SJCRH30 (cell line): ENCODE results near the gene KRT76. TPM values are rescaled to one million over a fixed set of nuclear protein-coding genes. Genes with fewer than 3 reads are reported as not detected.

Source experiments
- DNase-seq, 2 experiments: peaks; one replicate each; pipeline ENCODE4 v3.0.0-alpha.2; 2015 to 2020
- H3K27ac ChIP-seq: fragments of 250-450 bp; sonication (Bioruptor Pico); 2 replicates; pipeline ENCODE4 v1.5.1; 2020; ENCODE audit warnings: mild to moderate bottlenecking, moderate library complexity
- H3K27me3 ChIP-seq: fragments of 250-450 bp; sonication (Bioruptor Pico); 2 replicates; pipeline ENCODE4 v1.5.1; 2020; ENCODE audit warnings: mild to moderate bottlenecking, moderate library complexity
- H3K36me3 ChIP-seq: fragments of 250-450 bp; sonication (Bioruptor Pico); 2 replicates; pipeline ENCODE4 v1.5.1; 2020; ENCODE audit warnings: mild to moderate bottlenecking, moderate library complexity
- H3K4me1 ChIP-seq: fragments of 250-450 bp; sonication (Bioruptor Pico); 2 replicates; pipeline ENCODE4 v1.5.1; 2020; ENCODE audit warnings: mild to moderate bottlenecking, moderate library complexity
- H3K4me3 ChIP-seq: fragments of 250-450 bp; sonication (Bioruptor Pico); 2 replicates; pipeline ENCODE4 v1.5.1; 2020; ENCODE audit warnings: mild to moderate bottlenecking, moderate library complexity
- H3K9me3 ChIP-seq: fragments of 250-450 bp; sonication (Bioruptor Pico); replicated peaks from 2 replicates; pipeline ENCODE4 v1.5.1; 2020; ENCODE audit warnings: mild to moderate bottlenecking, moderate library complexity
- total RNA-seq: library from RNA; depleted of rRNA; stranded (reverse); fragments of >200 nt; shearing (Covaris generic); gene quantifications from 2 replicates; pipeline ENCODE4 v1.2.3, GENCODE V29; 2014

KRT76 gene
- total RNA-seq, 1 experiment from 2014 or later, result not detected

DNA sequence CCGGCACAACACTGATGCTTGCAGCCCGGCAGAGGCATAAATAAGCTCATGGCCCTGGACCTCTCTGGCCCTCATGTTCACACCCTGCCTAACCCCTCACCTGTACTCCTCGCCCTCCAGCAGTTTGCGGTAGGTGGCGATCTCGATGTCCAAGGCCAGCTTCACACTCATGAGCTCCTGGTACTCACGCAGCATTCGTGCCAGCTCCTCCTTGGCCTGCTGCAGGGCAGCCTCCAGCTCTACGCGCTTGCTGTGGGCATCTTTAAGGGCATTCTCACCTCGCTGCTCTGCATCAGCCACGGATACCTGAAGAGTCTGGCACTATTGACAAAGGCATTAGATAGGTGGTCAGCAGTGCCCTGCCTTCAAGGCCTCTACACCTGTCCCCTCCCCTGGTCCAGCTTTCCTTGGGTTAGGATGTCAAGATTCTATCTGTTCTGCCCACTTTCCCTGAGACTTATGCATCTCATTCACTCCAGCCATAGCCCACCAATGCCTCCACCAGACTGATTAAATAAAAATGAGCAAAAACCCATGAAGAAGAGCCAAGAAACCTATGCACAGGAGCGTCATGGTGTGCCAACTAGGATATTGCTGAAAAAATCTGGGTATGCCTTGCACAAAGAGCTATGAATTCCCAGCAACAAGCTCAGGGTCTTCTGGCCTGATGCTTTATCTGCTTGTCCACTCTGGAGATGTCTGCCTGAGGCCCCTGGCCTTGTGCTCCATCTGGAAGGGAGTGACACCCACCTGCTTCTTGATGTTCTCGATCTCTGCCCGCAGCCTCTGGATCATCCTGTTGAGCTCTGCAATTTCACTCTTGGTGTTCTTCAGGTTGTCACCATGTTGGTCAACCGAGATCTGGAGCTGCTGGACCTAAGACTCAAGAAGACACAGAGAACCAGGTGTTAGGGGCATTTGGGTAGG is 30.7 kb upstream of the KRT76 start:
- Histone ChIP-seq H3K4me3 (no peak overlapping the region), H3K27me3 (no peaks in the 10 kb centered on the region), H3K4me1 (no peaks in the 10 kb centered on the region), H3K36me3 (no peaks in the 10 kb centered on the region), H3K27ac (no peak overlapping the region), H3K9me3 (no peaks in the 10 kb centered on the region)
- DNase-seq, result no peak

DNA sequence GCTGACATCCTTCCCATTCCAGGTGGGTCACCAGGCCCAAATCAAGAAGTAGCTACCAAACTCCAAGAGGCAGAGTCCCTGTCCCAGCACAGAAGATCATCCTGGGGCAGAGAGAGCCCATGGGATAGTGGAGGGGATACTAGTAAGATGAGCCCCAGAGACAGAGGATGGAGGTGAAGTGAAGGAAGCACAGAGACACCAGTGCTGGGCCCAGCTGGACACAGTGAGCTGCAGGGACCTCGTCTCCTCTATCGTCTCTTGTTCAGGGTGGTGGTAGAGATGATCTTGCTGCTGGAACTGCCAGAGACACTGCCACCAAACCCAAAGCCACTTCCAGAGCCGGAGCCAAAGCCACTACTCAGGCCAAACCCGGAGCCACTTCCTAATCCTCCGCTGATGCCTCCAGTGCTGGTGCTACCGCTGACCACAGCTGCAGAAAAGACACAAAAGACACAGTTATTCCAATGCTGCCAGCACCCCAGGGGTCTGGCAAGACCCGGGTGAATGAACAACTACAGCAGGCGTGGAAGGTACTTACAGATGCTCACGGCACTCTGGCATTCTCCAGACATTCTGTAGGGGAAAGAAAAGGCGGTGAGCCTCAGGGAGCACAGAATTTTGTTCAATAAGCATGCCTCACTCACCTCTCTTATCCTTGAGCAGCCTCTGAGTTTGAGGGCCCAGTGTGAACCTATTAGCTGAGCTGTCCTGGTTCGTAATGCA is 29.8 kb upstream of the KRT76 start:
- Histone ChIP-seq H3K27me3 (no peaks in the 10 kb centered on the region), H3K4me1 (no peaks in the 10 kb centered on the region), H3K9me3 (no peaks in the 10 kb centered on the region), H3K4me3 (no peak overlapping the region), H3K36me3 (no peaks in the 10 kb centered on the region), H3K27ac (no peak overlapping the region)
- no peak for DNase-seq

GRCh38 chr12:52806169-52806811 is 29.1 kb upstream of the KRT76 start:
- no peak overlapping the region for H3K4me3 ChIP-seq
- H3K27ac ChIP-seq, result no peak overlapping the region
- no peaks in the 10 kb centered on the region for H3K9me3 ChIP-seq
- no peaks in the 10 kb centered on the region for H3K27me3 ChIP-seq
- H3K36me3 ChIP-seq, result no peaks in the 10 kb centered on the region
- no peak for DNase-seq
- no peaks in the 10 kb centered on the region for H3K4me1 ChIP-seq

DNA sequence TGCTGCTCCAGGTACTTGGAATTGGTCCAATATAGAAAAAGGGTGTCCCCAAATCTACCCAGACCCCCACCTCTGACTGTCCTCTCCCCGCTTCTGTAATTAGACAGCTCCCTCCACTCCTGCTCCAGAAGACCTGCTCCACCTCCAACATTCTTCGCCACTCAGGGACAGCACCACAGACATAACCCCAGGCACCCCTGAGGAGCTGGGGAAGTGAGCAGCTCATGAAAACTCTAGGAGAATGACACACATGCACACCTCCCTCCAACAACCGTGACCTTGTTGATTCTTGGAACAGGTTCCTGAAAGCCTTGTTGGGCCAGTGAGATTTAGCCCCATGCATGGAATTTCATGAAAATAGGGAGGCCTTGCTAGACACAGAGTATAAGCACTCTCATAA is 28.6 kb upstream of the KRT76 start:
- no peaks in the 10 kb centered on the region for H3K9me3 ChIP-seq
- H3K27ac ChIP-seq, result no peak overlapping the region
- H3K4me1 ChIP-seq, result no peaks in the 10 kb centered on the region
- no peak overlapping the region for H3K4me3 ChIP-seq
- H3K27me3 ChIP-seq, result no peaks in the 10 kb centered on the region
- no peak for DNase-seq
- H3K36me3 ChIP-seq, result no peaks in the 10 kb centered on the region

- no peaks in the 10 kb centered on the region for H3K27me3 ChIP-seq
- no peaks in the 10 kb centered on the region for H3K4me1 ChIP-seq
- no peak overlapping the region for H3K4me3 ChIP-seq
- DNase-seq, result no peak
- no peaks in the 10 kb centered on the region for H3K9me3 ChIP-seq
- no peak overlapping the region for H3K27ac ChIP-seq
- H3K36me3 ChIP-seq, result no peaks in the 10 kb centered on the region
Measured at GRCh38 chr12:52805000-52805399, 27.9 kb upstream of the KRT76 start.

- H3K27ac ChIP-seq, result no peak overlapping the region
- no peaks in the 10 kb centered on the region for H3K36me3 ChIP-seq
- no peak for DNase-seq
- no peaks in the 10 kb centered on the region for H3K4me1 ChIP-seq
- no peaks in the 10 kb centered on the region for H3K9me3 ChIP-seq
- H3K27me3 ChIP-seq, result no peaks in the 10 kb centered on the region
- H3K4me3 ChIP-seq, result no peak overlapping the region
Measured at GRCh38 chr12:52802442-52802841, 25.3 kb upstream of the KRT76 start.

DNA sequence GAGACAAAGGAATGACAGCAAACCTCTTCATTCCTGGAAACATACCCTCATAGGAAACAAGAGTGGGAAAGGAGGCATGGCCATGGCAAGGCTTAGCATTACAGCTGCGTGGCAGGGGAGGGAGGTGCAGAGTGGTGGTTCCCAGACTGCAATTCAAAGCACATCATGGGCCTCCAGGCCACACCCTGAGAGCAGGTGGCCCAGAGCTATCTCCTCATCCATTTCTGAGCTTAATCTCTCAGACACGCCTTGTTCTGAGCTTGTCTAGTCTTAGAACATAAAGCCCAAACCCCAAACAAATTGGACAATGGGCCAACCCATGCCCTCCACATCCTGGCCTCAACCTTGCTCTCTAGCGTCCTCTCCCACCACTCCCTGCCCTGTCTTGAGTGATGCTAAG is 24.6 kb upstream of the KRT76 start:
- no peak overlapping the region for H3K4me3 ChIP-seq

GRCh38 chr12:52800259-52800917 is 23.2 kb upstream of the KRT76 start:
- no peak for DNase-seq
- Histone ChIP-seq H3K4me1 (no peaks in the 10 kb centered on the region), H3K27ac (no peak overlapping the region), H3K36me3 (no peaks in the 10 kb centered on the region), H3K27me3 (no peaks in the 10 kb centered on the region), H3K4me3 (no peak overlapping the region), H3K9me3 (no peaks in the 10 kb centered on the region)

More for the DNA sequence above, 24.6 kb upstream of the KRT76 start:
- no peaks in the 10 kb centered on the region for H3K36me3 ChIP-seq
- no peaks in the 10 kb centered on the region for H3K9me3 ChIP-seq
- H3K27ac ChIP-seq, result no peak overlapping the region
- H3K4me1 ChIP-seq, result no peaks in the 10 kb centered on the region
- no peaks in the 10 kb centered on the region for H3K27me3 ChIP-seq
- DNase-seq, result no peak

DNA sequence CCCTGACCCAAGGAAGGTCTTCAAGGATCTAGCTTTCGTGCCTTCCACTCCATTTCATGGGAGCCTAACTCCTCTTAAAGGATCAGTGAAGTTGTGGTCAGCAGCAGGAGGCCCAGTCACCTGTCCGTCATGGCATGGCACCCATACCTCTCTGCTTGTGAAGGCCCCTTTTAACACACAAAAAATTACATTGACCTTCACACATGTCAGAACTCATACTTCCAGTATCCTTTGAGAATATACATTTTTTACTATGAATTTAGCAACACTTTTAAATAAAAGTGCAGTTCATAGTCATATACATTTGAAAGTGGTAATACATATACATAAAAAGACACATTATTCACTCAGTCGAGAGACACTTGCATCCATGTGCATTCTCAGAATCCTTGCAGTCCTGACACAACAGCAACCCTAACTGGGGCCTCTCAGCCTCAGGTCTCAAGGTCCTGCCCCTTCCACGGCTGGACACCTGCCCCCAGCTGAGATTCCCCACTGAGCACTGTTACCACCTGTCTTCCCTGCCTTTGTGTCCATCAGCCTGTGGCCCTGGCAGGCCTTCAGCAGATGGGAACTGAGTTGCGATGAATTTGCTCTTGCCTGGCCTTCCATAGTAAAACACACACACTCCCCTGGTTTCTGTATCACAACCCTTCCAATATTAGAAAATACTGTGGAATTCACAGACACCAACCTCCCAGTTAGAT is 22.5 kb upstream of the KRT76 start:
- no peaks in the 10 kb centered on the region for H3K4me1 ChIP-seq
- H3K4me3 ChIP-seq, result no peak overlapping the region
- no peak overlapping the region for H3K27ac ChIP-seq
- H3K27me3 ChIP-seq, result no peaks in the 10 kb centered on the region
- no peaks in the 10 kb centered on the region for H3K9me3 ChIP-seq
- DNase-seq, result no peak
- no peaks in the 10 kb centered on the region for H3K36me3 ChIP-seq

DNA sequence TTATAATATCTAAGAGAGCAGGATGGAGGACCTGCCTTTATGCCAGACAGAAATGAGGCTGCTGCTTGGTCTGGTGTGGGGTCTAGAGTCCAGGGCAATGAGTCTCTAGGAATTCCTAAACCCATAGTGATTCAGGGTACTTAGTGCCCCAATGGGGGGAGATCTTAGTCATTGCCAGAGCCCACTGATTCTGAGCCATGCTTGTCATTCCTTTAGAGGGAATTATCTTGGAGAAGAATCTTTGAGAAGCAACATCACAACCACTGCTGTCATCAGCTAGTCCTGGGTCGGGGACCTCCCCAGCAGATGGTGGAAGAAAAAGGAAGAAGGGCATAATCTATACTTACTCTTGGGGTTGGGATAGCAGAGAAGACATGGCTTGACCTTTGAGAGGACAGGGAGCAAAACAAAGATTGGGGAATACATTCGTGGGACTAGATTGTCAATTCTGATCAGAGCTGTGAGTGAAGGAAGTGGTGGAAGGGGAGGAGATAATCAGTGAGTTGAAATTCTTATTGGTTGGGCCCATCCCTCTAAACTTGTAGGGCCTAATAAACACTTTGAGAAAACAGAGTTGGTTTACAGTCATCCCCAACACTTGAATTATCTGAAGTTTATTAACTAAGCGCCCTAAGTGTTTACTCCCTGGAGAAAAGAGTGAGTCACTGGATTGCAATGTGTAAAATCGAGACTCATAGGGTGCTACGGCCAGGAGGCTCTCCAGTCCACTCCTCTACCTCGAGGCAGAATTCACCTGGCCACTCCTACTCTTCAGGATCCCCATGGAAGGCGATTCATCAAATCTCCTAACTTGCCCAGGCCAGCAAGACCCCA is 21.7 kb upstream of the KRT76 start:
- H3K27me3 ChIP-seq, result no peaks in the 10 kb centered on the region
- H3K27ac ChIP-seq, result no peak overlapping the region
- no peaks in the 10 kb centered on the region for H3K9me3 ChIP-seq
- no peak overlapping the region for H3K4me3 ChIP-seq
- DNase-seq, result no peak
- H3K4me1 ChIP-seq, result no peaks in the 10 kb centered on the region
- H3K36me3 ChIP-seq, result no peaks in the 10 kb centered on the region

- no peaks in the 10 kb centered on the region for H3K9me3 ChIP-seq
- no peaks in the 10 kb centered on the region for H3K36me3 ChIP-seq
- no peaks in the 10 kb centered on the region for H3K27me3 ChIP-seq
- no peak for DNase-seq
- H3K4me1 ChIP-seq, result no peaks in the 10 kb centered on the region
- H3K27ac ChIP-seq, result no peak overlapping the region
- H3K4me3 ChIP-seq, result no peak overlapping the region
Measured at GRCh38 chr12:52798003-52798670, 21.0 kb upstream of the KRT76 start.

DNA sequence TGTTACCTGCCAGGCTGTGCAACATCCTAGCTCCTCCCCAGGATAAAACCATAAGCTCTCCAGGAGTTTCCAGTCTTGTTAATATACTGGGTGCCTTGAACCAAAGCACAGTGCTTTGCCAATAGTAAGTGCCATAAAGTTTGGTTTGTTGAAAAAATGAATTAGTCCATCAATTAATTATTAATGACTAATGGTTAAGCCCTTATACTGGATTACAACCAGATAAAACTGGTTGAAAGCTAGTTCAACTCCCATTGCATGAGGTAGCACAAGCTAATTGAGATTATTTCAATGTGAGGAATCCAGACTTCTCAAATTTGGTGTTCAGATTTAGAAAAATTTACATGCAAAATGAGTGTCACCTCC is 20.4 kb upstream of the KRT76 start:
- Histone ChIP-seq H3K27me3 (no peaks in the 10 kb centered on the region), H3K4me3 (no peak overlapping the region), H3K9me3 (no peaks in the 10 kb centered on the region), H3K27ac (no peak overlapping the region), H3K4me1 (no peaks in the 10 kb centered on the region), H3K36me3 (no peaks in the 10 kb centered on the region)
- DNase-seq, result no peak

DNA sequence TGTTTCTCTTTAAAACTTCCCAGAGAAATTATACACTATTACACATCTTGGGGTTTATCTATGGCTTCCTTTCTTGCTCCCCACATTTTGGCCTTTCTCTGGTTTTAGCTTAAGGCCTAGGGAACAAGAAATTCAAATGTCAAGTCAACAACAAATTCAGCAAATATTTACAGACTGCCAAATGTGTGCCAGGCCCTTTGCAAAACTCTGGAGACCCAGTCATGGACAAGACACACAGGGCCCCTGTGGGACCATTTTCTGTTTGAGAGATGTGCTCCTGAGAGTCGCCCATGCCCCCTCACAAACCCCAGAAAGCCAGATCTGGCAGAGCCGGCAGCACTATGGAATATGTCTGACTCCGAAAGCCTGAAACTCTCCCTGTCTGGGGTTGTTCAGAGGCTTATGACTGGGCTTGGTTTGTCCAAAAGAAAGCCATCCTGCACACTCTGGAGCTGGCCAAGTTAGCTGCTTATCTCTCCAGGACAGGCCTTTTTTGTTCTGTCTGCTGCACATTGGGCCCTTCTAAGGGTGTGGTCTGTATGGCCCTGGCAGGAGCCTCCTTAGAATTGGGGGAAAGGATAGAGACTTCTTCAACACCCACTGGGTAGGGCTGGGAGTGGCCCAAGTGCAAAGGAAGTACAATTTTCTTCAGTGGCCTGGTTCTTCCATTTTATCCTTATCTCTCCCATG is 19.8 kb upstream of the KRT76 start:
- no peaks in the 10 kb centered on the region for H3K27me3 ChIP-seq
- H3K27ac ChIP-seq, result no peak overlapping the region
- no peak for DNase-seq
- H3K4me3 ChIP-seq, result no peak overlapping the region
- H3K4me1 ChIP-seq, result no peaks in the 10 kb centered on the region
- H3K36me3 ChIP-seq, result no peaks in the 10 kb centered on the region
- H3K9me3 ChIP-seq, result no peaks in the 10 kb centered on the region
